ENCODE data around the gene TMEM258. TPM values are rescaled to one million over a fixed set of nuclear protein-coding genes. Genes with fewer than 3 reads are reported as not detected.

Gene TMEM258
- total and polyA plus RNA-seq, 2 of the 4 experiments (the other 2 are of a cell fraction), result 107 to 280 TPM

DNA sequence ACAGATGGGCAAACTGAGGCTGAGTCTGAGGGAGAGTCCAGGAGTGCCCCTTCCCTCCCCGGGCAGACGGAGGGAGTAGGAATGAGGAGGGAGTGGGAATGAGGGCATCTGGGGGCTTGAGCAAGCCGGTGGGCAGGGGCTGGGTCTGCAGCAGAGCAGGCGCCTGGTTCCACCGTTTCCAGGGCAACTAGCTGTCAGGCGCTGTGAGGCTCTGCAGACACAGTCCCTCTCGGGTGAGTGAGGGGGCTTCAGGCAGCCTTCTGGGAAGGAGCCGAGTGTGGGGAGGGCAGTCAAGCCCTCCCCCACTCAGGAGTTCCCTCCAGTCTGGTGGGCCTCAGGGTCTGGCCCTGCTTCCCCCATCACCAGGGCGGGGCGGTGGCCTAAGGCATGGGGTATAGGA, 19.0 kb downstream of the TMEM258 start:
- ATAC-seq (ENCODE audit: low read depth), result no peak
- Histone ChIP-seq H4K8ac (ENCODE audit: low read depth in 2 of 2, low read length in 2 of 2) (no peak overlapping the region), H3K27ac (ENCODE audit: insufficient read depth, low read length) (no peak overlapping the region), H3K79me1 (ENCODE audit: low read depth in 1 of 2, low read length in 2 of 2) (no peaks in the 10 kb centered on the region; a peak in 1 of 4 replicates), H3K14ac (replicated peaks; ENCODE audit: low read depth, low read length) (no peak overlapping the region), H2BK5ac (ENCODE audit: low read depth, low read length, poor library complexity, severe bottlenecking) (no peak overlapping the region), H2BK15ac (ENCODE audit: low read depth, low read length) (no peak overlapping the region), H4K5ac (ENCODE audit: low read depth, low read length) (no peak overlapping the region), H3K56ac (ENCODE audit: extremely low read depth, insufficient read depth, low read length) (no peak overlapping the region), H3K9ac (ENCODE audit: low read depth, low read length) (no peak overlapping the region), H3K4me1 (ENCODE audit: control insufficient read depth, insufficient read depth, low read length) (peaks cover 10% of the 10 kb centered on the region), H3K18ac (ENCODE audit: low read depth, low read length) (no peak overlapping the region), H3K9me1 (ENCODE audit: insufficient read depth, low read length) (no peaks in the 10 kb centered on the region), H3K4me2 (ENCODE audit: low read depth, low read length) (no peak overlapping the region), H3K4ac (ENCODE audit: low read depth, low read length) (no peak overlapping the region), H3K9me3 (ENCODE audit: control insufficient read depth, insufficient read depth, low read length) (no peaks in the 10 kb centered on the region), H2AK9ac (replicated peaks; ENCODE audit: low read depth, low read length, poor library complexity) (no peak overlapping the region), H4K91ac (ENCODE audit: insufficient read depth, low read depth, low read length) (no peak overlapping the region), H2BK120ac (ENCODE audit: low read depth, low read length) (no peak overlapping the region), H2AFZ (replicated peaks; ENCODE audit: low read length, poor library complexity) (no peak overlapping the region), H3K36me3 (ENCODE audit: control insufficient read depth, insufficient read depth, low read length) (no peaks in the 10 kb centered on the region), H2AK5ac (ENCODE audit: low read depth, low read length) (no peak overlapping the region), H4K20me1 (ENCODE audit: insufficient read depth, low read length) (no peaks in the 10 kb centered on the region), H2BK20ac (ENCODE audit: low read depth, low read length) (no peak overlapping the region), H3K23ac (ENCODE audit: low read depth, low read length) (no peak overlapping the region), H3K27me3 (ENCODE audit: control insufficient read depth, insufficient read depth, low read length) (no peaks in the 10 kb centered on the region), H3K4me3 (ENCODE audit: insufficient read depth, low read depth, low read length) (no peak overlapping the region)
- DNase-seq, result no peak
- TF ChIP-seq MXI1 (IDR thresholded peaks at IDR 0.05; ENCODE audit: borderline replicate concordance, low read depth, low read length) (no peak), NFE2L2 (IDR thresholded peaks at IDR 0.05; ENCODE audit: low read depth, low read length) (no peak), RAD21 (IDR thresholded peaks at IDR 0.05; ENCODE audit: low read length) (no peak), SMC3 (IDR thresholded peaks at IDR 0.05; ENCODE audit: low read depth, low read length) (no peak), CEBPB (IDR thresholded peaks at IDR 0.05; ENCODE audit: low read depth, low read length) (no peak), MAFK (IDR thresholded peaks at IDR 0.05; ENCODE audit: low read depth, low read length) (no peak), MAZ (IDR thresholded peaks at IDR 0.05; ENCODE audit: borderline replicate concordance, low read depth, low read length) (no peak), RFX5 (IDR thresholded peaks at IDR 0.05; ENCODE audit: low read depth, low read length) (no peak), FOS (IDR thresholded peaks at IDR 0.05; ENCODE audit: low read depth, low read length) (no peak), POLR2A (IDR thresholded peaks at IDR 0.05; ENCODE audit: low read depth, low read length) (no peak), CHD1 (IDR thresholded peaks at IDR 0.05; ENCODE audit: low read depth, low read length) (no peak)
- TF ChIP-seq, protein P1, sequence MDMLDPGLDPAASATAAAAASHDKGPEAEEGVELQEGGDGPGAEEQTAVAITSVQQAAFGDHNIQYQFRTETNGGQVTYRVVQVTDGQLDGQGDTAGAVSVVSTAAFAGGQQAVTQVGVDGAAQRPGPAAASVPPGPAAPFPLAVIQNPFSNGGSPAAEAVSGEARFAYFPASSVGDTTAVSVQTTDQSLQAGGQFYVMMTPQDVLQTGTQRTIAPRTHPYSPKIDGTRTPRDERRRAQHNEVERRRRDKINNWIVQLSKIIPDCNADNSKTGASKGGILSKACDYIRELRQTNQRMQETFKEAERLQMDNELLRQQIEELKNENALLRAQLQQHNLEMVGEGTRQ (IDR thresholded peaks at IDR 0.05; ENCODE audit: low read depth, low read length), result no peak
- TF ChIP-seq, protein P2, sequence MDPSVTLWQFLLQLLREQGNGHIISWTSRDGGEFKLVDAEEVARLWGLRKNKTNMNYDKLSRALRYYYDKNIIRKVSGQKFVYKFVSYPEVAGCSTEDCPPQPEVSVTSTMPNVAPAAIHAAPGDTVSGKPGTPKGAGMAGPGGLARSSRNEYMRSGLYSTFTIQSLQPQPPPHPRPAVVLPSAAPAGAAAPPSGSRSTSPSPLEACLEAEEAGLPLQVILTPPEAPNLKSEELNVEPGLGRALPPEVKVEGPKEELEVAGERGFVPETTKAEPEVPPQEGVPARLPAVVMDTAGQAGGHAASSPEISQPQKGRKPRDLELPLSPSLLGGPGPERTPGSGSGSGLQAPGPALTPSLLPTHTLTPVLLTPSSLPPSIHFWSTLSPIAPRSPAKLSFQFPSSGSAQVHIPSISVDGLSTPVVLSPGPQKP (IDR thresholded peaks at IDR 0.05; ENCODE audit: borderline replicate concordance, low read depth, low read length), result no peak
- POLR2A ChIA-PET (ENCODE audit: unreplicated experiment), result no interaction called here
- in situ Hi-C loops (cut with MboI; ENCODE audit: low sequenced_read_pairs) (no loop called here), intact Hi-C loops (cut with micrococcal nuclease) (no loop called here), dilution Hi-C loops (cut with HindIII; ENCODE audit: low sequenced_read_pairs, unreplicated experiment) (no loop called here)
- BruUV-seq (replicated peaks), result no TSS peak
- whole genome bisulfite sequencing, 2 experiments (ENCODE audit: extremely low coverage in 2 of 2, insufficient read length in 1 of 2), result no CpG with 5 or more reads among the region's 10 CpGs
- CTCF ChIA-PET, result no interaction called here

Data from IMR-90 (cell line).